ENCODE measurements around the gene EFCAB10. TPM values are rescaled to one million over a fixed set of nuclear protein-coding genes. Genes with fewer than 3 reads are reported as not detected.

The EFCAB10 gene
- total RNA-seq, 1 donor from 2014 or later = not detected

GRCh38 chr7:105614341-105614840, 33.1 kb upstream of the EFCAB10 start:
- ChIA-PET POLR2A (no interaction called here), CTCF (no interaction called here)
- Mint-ChIP-seq H3K4me3 (no peak overlapping the region), H3K36me3 (ENCODE audit: low read depth) (peaks cover 56% of the 10 kb centered on the region), H3K27ac (peak overlapping the region; percentile 3), H3K9me3 (no peaks in the 10 kb centered on the region), H3K27me3 (no peaks in the 10 kb centered on the region), H3K4me1 (no peaks in the 10 kb centered on the region)
- no peak for DNase-seq
- no peak for TF ChIP-seq CTCF (IDR thresholded peaks at IDR 0.05)
- ATAC-seq (ENCODE audit: low read depth) = no peak
- intact Hi-C loops (cut with micrococcal nuclease) = no loop called here

GRCh38 chr7:105613611-105614330, 32.5 kb upstream of the EFCAB10 start:
- ChIA-PET CTCF (no interaction called here), POLR2A (no interaction called here)
- H3K9me3 Mint-ChIP-seq = no peaks in the 10 kb centered on the region
- H3K4me3 Mint-ChIP-seq = no peak overlapping the region
- H3K4me1 Mint-ChIP-seq = no peaks in the 10 kb centered on the region
- H3K27ac Mint-ChIP-seq = no peak overlapping the region
- DNase-seq (no peak), ATAC-seq (ENCODE audit: low read depth) (no peak)
- intact Hi-C loops (cut with micrococcal nuclease) = no loop called here
- H3K27me3 Mint-ChIP-seq = no peaks in the 10 kb centered on the region
- TF ChIP-seq CTCF (IDR thresholded peaks at IDR 0.05) = no peak
- peaks cover 54% of the 10 kb centered on the region for H3K36me3 Mint-ChIP-seq (ENCODE audit: low read depth)

- intact Hi-C loops (cut with micrococcal nuclease) = no loop called here
- Mint-ChIP-seq H3K4me3 (no peak overlapping the region), H3K4me1 (no peaks in the 10 kb centered on the region), H3K9me3 (no peaks in the 10 kb centered on the region), H3K36me3 (ENCODE audit: low read depth) (peaks cover 45% of the 10 kb centered on the region), H3K27ac (no peak overlapping the region), H3K27me3 (no peaks in the 10 kb centered on the region)
- ATAC-seq (ENCODE audit: low read depth) = no peak
- CTCF ChIA-PET = no interaction called here
- POLR2A ChIA-PET = no interaction called here
- TF ChIP-seq CTCF (IDR thresholded peaks at IDR 0.05) = no peak
- no peak for DNase-seq
Observed at GRCh38 chr7:105612806-105613205, 31.5 kb upstream of the EFCAB10 start.

GRCh38 chr7:105611856-105612775, 30.8 kb upstream of the EFCAB10 start:
- intact Hi-C loops (cut with micrococcal nuclease) = no loop called here
- ChIA-PET CTCF (no interaction called here), POLR2A (no interaction called here)
- no peaks in the 10 kb centered on the region for H3K9me3 Mint-ChIP-seq
- H3K27ac Mint-ChIP-seq = no peak overlapping the region
- TF ChIP-seq CTCF (IDR thresholded peaks at IDR 0.05) = no peak
- no peaks in the 10 kb centered on the region for H3K4me1 Mint-ChIP-seq
- no peak overlapping the region for H3K4me3 Mint-ChIP-seq
- H3K27me3 Mint-ChIP-seq = no peaks in the 10 kb centered on the region
- peaks cover 43% of the 10 kb centered on the region for H3K36me3 Mint-ChIP-seq (ENCODE audit: low read depth)
- ATAC-seq (ENCODE audit: low read depth) (no peak), DNase-seq (no peak)

All from activated B cell treated with CpG ODN at 0.5 μM for 24 hours (primary cell).